Astrocyte of the cerebellum (primary cell): Measurements from ENCODE around the gene KCTD5.
A peak's percentile ranks its signal among the peaks of the same experiment; 100 is the strongest.
"Not testable (repeated sequence)": the region's sequence is repeated elsewhere in the genome, so short reads cannot be mapped to it uniquely, and the experiment has no call there.

Experiments used
- DNase-seq: peaks from one replicate; pipeline ENCODE4 v3.0.0-alpha.2; 2011; ENCODE audit warnings: low read depth
- H3K4me3 ChIP-seq: 2 replicates; pipeline ENCODE4 v1.5.1; 2011; ENCODE audit warnings: mild to moderate bottlenecking, low read depth, low read length, moderate library complexity
- in situ Hi-C: cut with HindIII; loops from 2 replicates; pipeline ENCODE4 v1.10.0; 2017; ENCODE audit warnings: low sequenced_read_pairs
- TF ChIP-seq, protein P1 (sequence below): IDR thresholded peaks from 2 replicates; pipeline ENCODE4 v1.5.1; 2012; ENCODE audit warnings: low read length, low read depth, moderate library complexity, mild to moderate bottlenecking; ENCODE audit errors: missing control alignments

KCTD5 gene

GRCh38 chr16:2660755-2661373 is 21.5 kb upstream of the KCTD5 start:
- DNase-seq, H3K4me3 ChIP-seq, in situ Hi-C loops: not testable (repeated sequence)
- TF ChIP-seq, protein P1, sequence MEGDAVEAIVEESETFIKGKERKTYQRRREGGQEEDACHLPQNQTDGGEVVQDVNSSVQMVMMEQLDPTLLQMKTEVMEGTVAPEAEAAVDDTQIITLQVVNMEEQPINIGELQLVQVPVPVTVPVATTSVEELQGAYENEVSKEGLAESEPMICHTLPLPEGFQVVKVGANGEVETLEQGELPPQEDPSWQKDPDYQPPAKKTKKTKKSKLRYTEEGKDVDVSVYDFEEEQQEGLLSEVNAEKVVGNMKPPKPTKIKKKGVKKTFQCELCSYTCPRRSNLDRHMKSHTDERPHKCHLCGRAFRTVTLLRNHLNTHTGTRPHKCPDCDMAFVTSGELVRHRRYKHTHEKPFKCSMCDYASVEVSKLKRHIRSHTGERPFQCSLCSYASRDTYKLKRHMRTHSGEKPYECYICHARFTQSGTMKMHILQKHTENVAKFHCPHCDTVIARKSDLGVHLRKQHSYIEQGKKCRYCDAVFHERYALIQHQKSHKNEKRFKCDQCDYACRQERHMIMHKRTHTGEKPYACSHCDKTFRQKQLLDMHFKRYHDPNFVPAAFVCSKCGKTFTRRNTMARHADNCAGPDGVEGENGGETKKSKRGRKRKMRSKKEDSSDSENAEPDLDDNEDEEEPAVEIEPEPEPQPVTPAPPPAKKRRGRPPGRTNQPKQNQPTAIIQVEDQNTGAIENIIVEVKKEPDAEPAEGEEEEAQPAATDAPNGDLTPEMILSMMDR, result peak; percentile 57

DNA sequence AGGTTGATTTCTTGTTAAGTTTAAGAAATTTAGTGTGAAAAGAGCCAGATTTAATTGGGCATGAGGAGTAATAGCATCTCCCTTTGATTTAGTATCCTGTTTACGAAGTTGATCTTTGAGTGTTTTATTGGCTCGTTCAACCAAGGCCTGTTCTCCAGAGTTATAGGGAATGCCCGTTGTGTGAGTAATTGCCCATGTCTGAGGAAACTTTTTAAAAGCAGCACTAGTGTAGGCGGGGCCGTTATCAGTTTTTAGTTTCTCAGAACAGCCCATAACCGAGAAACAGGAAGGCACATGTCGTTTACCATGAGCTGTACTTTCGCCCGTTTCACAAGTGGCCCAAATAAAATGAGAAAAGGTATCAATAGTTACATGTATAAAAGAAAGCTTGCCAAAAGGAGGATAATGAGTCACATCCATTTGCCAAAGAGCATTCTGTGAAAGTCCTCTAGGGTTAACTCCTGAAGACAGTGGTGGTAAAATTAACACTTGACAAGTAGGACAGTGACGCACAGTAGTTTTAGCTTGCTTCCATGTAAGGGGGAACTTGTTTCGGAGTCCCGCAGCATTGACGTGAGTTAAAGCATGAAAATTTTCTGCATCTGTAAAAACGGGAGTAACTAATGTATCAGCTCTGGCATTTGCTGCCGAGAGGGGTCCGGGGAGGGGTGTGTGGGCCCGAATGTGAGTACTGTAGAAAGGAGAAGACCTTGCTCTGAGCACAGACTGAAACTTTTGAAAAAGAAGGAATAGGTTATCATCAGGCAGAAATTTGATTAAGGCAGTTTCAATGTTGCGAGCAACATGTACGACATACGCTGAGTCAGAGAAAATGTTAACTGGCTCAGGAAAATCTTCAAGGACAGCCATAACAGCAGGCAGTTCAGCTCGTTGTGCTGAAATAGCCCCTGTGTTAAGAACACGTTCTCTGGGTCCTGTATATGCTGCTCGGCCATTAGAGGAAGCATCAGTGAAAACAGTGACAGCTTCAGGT is 18.5 kb upstream of the KCTD5 start:
- no peak for DNase-seq
- in situ Hi-C loops, result no loop called here
- TF ChIP-seq, protein P1, result no peak
- H3K4me3 ChIP-seq, result no peak overlapping the region

GRCh38 chr16:2664574-2664982 is 17.7 kb upstream of the KCTD5 start:
- TF ChIP-seq, protein P1, result no peak
- no peak overlapping the region for H3K4me3 ChIP-seq
- no peak for DNase-seq
- in situ Hi-C loops, result no loop called here

GRCh38 chr16:2666671-2667070 is 15.7 kb upstream of the KCTD5 start:
- H3K4me3 ChIP-seq, in situ Hi-C loops, DNase-seq: not testable (repeated sequence)

GRCh38 chr16:2669587-2669986 is 12.7 kb upstream of the KCTD5 start:
- in situ Hi-C loops, H3K4me3 ChIP-seq, DNase-seq: not testable (repeated sequence)

GRCh38 chr16:2670017-2670416 is 12.3 kb upstream of the KCTD5 start:
- DNase-seq, in situ Hi-C loops, H3K4me3 ChIP-seq: not testable (repeated sequence)
- TF ChIP-seq, protein P1, result peak; percentile 74

GRCh38 chr16:2671193-2671592 is 11.1 kb upstream of the KCTD5 start:
- in situ Hi-C loops, DNase-seq, H3K4me3 ChIP-seq: not testable (repeated sequence)
- TF ChIP-seq, protein P1, result peak; percentile 45
